ENCODE measurements around the gene PYGB. TPM values are rescaled to one million over a fixed set of nuclear protein-coding genes. Genes with fewer than 3 reads are reported as not detected.

The PYGB gene
- total RNA-seq, 3 donors from 2014 or later = 247 to 252 (median 247) TPM

DNA sequence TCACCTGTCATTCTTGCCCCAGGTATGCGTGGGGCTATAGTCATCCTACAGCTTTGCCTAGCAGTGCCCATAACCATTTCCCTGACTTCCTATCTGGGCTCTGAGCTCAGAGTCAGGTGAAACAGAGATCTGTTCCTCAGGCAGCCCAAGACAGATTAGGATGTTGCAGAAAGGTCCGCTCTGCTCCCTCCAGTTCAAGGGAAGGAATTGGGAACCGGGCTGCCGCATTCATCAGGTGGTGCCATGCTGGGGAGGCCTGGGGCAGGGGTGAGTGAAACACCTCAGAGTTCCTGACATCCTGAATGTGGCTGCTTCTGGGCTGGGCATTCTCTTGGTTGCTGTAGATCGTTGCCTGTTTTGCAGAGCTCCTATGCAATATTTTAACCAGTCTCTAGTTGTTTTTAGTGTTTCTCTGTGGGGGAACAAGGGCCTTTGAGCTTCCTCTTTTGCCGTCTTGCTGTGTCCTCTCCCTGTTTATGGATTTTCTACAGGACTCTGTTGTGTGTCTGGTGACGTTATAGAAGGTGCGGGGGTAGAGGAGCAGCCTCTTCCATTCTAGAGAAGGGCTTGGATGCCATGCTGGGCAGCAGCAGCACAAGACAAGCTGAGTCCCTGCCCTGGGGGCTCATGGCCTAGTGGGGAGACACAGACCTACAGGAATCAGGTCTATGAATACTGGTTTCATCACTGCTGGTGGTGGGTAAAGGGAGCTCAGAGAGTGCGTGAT lies 43.2 kb upstream of the PYGB start:
- TF ChIP-seq, protein P1, sequence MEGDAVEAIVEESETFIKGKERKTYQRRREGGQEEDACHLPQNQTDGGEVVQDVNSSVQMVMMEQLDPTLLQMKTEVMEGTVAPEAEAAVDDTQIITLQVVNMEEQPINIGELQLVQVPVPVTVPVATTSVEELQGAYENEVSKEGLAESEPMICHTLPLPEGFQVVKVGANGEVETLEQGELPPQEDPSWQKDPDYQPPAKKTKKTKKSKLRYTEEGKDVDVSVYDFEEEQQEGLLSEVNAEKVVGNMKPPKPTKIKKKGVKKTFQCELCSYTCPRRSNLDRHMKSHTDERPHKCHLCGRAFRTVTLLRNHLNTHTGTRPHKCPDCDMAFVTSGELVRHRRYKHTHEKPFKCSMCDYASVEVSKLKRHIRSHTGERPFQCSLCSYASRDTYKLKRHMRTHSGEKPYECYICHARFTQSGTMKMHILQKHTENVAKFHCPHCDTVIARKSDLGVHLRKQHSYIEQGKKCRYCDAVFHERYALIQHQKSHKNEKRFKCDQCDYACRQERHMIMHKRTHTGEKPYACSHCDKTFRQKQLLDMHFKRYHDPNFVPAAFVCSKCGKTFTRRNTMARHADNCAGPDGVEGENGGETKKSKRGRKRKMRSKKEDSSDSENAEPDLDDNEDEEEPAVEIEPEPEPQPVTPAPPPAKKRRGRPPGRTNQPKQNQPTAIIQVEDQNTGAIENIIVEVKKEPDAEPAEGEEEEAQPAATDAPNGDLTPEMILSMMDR (IDR thresholded peaks at IDR 0.05) = no peak
- Histone ChIP-seq H3K9me3 (no peaks in the 10 kb centered on the region), H3K4me3 (no peak overlapping the region), H3K4me1 (ENCODE audit: low read depth) (peaks cover 11% of the 10 kb centered on the region), H3K36me3 (ENCODE audit: low read depth) (no peaks in the 10 kb centered on the region)
- ATAC-seq = peak; percentile 20
- DNase-seq = no peak
- intact Hi-C loops (cut with DNase I, micrococcal nuclease) = no loop called here

DNA sequence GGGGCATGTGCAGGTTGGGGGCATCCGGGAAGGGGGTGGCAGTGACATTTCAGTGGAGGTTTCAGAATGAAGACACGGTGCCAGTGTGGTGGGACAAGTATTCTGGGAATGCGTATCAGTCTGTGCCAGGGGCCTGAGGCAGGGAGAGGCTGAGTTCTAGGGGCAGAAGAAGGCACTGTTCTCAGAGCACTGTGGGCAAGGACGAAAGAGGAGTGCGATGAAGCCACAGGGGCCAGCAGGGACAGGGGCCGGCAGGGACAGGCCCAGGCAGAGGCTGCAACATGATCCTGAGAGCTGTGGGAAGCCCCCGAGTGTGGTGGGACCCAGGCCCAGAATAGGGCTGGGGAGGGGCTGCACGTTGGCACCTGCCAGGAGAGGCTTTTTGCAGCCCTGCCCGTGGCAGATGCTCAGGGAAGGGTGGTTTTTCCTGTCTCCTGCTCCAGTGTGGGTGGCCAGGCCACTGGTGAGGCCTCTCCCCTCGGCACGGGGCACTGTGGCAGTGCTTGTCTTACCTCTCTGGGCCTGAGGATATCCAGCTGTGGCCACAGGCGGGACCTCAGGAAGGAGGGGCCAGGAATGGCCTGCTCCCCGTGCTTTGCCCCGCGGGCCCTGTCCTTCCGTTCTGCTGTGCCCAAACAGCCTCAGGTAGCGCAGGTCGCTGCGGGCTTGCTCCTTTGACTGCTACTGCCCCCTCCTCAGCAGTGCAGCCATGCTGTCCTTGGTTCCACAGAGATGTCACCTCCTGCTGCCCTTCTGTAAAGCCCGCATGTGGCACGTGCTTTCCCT lies 42.4 kb upstream of the PYGB start:
- ATAC-seq (peak; percentile 14), DNase-seq (no peak)
- TF ChIP-seq, protein P1 (IDR thresholded peaks at IDR 0.05) = no peak

DNA sequence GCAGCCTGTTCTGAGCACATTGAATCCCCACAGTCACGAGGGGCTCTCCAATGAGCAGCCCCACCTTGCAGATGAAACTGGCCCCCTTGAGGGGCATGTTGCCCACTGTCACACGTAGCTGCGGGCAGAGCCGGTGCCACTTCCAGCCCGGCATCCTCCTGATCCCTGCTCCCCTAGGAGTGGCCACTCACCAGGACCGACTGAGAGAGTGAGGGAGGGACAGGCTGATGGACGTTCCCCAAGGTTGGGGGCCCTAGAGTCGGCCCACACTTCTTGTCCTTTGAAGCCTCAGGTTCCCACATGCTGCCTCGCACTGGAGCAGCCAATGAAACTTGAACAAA lies 41.9 kb upstream of the PYGB start:
- ATAC-seq = no peak
- H3K4me1 ChIP-seq (ENCODE audit: low read depth) = peaks cover 2% of the 10 kb centered on the region
- no peak for DNase-seq
- H3K4me3 ChIP-seq = no peak overlapping the region
- H3K9me3 ChIP-seq = no peaks in the 10 kb centered on the region
- intact Hi-C loops (cut with DNase I, micrococcal nuclease) = no loop called here
- TF ChIP-seq, protein P1 (IDR thresholded peaks at IDR 0.05) = no peak
- no peaks in the 10 kb centered on the region for H3K36me3 ChIP-seq (ENCODE audit: low read depth)

More for the DNA sequence above, 42.4 kb upstream of the PYGB start:
- intact Hi-C loops (cut with DNase I, micrococcal nuclease) = no loop called here
- Histone ChIP-seq H3K4me3 (no peak overlapping the region), H3K9me3 (no peaks in the 10 kb centered on the region), H3K4me1 (ENCODE audit: low read depth) (peaks cover 6% of the 10 kb centered on the region), H3K36me3 (ENCODE audit: low read depth) (no peaks in the 10 kb centered on the region)

DNA sequence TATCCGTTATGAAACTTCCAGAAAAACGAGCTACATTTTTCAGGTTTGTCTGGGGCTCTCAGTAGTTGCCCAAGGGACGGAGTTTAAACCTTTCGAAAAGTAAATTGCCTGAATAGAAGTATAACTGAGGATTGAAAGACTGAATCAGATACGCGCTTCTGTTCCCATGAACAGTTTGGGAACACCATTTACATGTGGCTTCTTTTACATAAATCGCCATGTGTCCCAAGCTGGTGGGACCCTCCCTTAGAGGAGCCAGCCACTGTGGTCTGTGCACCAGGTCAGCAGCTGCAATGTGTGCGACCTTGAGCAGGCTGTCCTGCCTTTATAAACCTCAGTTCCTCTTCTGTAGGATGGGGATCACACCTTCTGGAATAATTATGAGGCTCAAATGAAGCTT lies 41.3 kb upstream of the PYGB start:
- H3K4me3 ChIP-seq = no peak overlapping the region
- no peaks in the 10 kb centered on the region for H3K4me1 ChIP-seq (ENCODE audit: low read depth)
- peaks cover under 1% of the 10 kb centered on the region for H3K36me3 ChIP-seq (ENCODE audit: low read depth)
- TF ChIP-seq, protein P1 (IDR thresholded peaks at IDR 0.05) = no peak
- ATAC-seq = no peak
- no peak for DNase-seq
- H3K9me3 ChIP-seq = no peaks in the 10 kb centered on the region
- intact Hi-C loops (cut with DNase I, micrococcal nuclease) = no loop called here

DNA sequence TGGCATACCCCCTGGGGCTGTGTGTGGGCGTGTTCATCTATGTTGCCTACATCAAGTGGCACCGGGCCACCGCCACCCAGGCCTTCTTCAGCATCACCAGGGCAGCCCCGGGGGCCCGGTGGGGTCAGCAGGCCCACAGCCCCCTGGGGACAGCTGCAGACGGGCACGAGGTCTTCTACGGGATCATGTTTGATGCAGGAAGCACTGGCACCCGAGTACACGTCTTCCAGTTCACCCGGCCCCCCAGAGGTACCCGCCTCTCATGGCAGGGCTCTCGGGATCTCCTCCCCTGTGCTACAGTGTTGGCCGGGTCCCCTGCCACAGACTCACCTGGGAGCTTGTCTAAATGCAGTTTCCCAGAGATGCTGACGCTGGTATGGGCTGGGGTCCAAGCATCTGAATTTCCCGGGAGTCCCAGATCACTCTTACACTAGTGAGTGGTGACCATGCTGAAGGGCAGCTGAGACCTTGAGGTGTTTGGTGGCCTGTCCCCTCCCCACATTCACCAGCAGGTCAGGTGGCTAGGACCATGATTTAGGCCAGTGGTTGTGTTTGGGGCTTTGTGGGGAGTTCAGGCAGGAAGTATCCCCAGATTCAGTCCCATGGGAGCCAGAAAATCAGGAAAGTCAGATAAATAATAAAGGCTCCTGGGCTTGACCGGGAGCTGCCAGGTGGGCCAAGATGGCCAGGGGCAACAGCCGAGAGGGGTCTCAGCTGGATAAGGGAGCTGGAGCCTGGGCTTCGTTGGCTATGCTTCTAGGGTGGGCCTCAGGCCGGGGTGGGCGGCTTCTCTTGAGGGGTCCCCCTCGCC lies 40.5 kb upstream of the PYGB start:
- ATAC-seq (no peak), DNase-seq (no peak)
- H3K4me1 ChIP-seq (ENCODE audit: low read depth) = no peaks in the 10 kb centered on the region
- intact Hi-C loops (cut with DNase I, micrococcal nuclease) = no loop called here
- TF ChIP-seq, protein P1 (IDR thresholded peaks at IDR 0.05) = no peak
- H3K4me3 ChIP-seq = no peak overlapping the region
- no peaks in the 10 kb centered on the region for H3K9me3 ChIP-seq
- peaks cover 8% of the 10 kb centered on the region for H3K36me3 ChIP-seq (ENCODE audit: low read depth)
